HepG2 (cell line): Measurements from ENCODE around the gene GMEB2. TPM values are rescaled to one million over a fixed set of nuclear protein-coding genes. Genes with fewer than 3 reads are reported as not detected.

Experiments
- FOSL2 ChIP-seq: sonication (generic); formaldehyde crosslinking; IDR thresholded peaks from 2 replicates; pipeline ENCODE4 v1.4.0; 2020; ENCODE audit warnings: missing genetic modification reagents
- FOXP4 ChIP-seq: sonication (generic); formaldehyde crosslinking; IDR thresholded peaks from 2 replicates; pipeline ENCODE4 v1.4.0; 2020; ENCODE audit warnings: missing genetic modification reagents
- GABPB1 ChIP-seq: IDR thresholded peaks from 2 replicates; pipeline ENCODE4 v1.6.1; 2016; ENCODE audit warnings: mild to moderate bottlenecking, missing genetic modification reagents, moderate library complexity, missing compliant biosample characterization
- HMG20A ChIP-seq: IDR thresholded peaks from 2 replicates; pipeline ENCODE4 v1.6.1; 2016; ENCODE audit warnings: borderline replicate concordance
- HMGA1 ChIP-seq: sonication (generic); formaldehyde crosslinking; conservative IDR thresholded peaks from 2 replicates; pipeline ENCODE4 v1.4.0; 2020; ENCODE audit warnings: missing genetic modification reagents
- MXD1 ChIP-seq: sonication (generic); formaldehyde crosslinking; IDR thresholded peaks from 2 replicates; pipeline ENCODE4 v1.4.0; 2020; ENCODE audit warnings: mild to moderate bottlenecking, missing genetic modification reagents
- MZF1 ChIP-seq: sonication (generic); formaldehyde crosslinking; IDR thresholded peaks from 2 replicates; pipeline ENCODE4 v1.8.1; 2023; ENCODE audit warnings: mild to moderate bottlenecking, missing genetic modification reagents, borderline replicate concordance
- NCOA5 ChIP-seq: sonication (generic); formaldehyde crosslinking; IDR thresholded peaks from 2 replicates; pipeline ENCODE4 v1.4.0; 2020; ENCODE audit warnings: missing genetic modification reagents
- NFKB2 ChIP-seq: sonication (generic); formaldehyde crosslinking; IDR thresholded peaks from 2 replicates; pipeline ENCODE4 v1.4.0; 2020; ENCODE audit warnings: missing genetic modification reagents, borderline replicate concordance
- NR0B2 ChIP-seq: sonication (generic); formaldehyde crosslinking; IDR thresholded peaks from 2 replicates; pipeline ENCODE4 v1.4.0; 2020; ENCODE audit warnings: mild to moderate bottlenecking, missing genetic modification reagents
- NR2F2 ChIP-seq: IDR thresholded peaks from 2 replicates; pipeline ENCODE4 v1.6.1; 2012; ENCODE audit warnings: low read depth, inconsistent platforms, borderline replicate concordance
- PITX1 ChIP-seq: sonication (generic); formaldehyde crosslinking; IDR thresholded peaks from 2 replicates; pipeline ENCODE4 v1.5.1; 2020; ENCODE audit warnings: mild to moderate bottlenecking, missing genetic modification reagents
- RAD21 ChIP-seq: fragments of 450-650 bp; formaldehyde crosslinking; IDR thresholded peaks from 2 replicates; pipeline ENCODE4 v1.5.0; 2020; ENCODE audit warnings: mild to moderate bottlenecking
- REPIN1 ChIP-seq: sonication (generic); formaldehyde crosslinking; IDR thresholded peaks from 2 replicates; pipeline ENCODE4 v1.8.0; 2022; ENCODE audit warnings: missing genetic modification reagents, low read depth, mild to moderate bottlenecking, borderline replicate concordance
- RNF2 ChIP-seq: fragments of 450-650 bp; conservative IDR thresholded peaks from 2 replicates; pipeline ENCODE4 v1.6.1; 2016; ENCODE audit warnings: low read depth
- RORA ChIP-seq: sonication (generic); formaldehyde crosslinking; IDR thresholded peaks from 2 replicates; pipeline ENCODE4 v1.5.0; 2020; ENCODE audit warnings: mild to moderate bottlenecking, missing genetic modification reagents, moderate library complexity
- SETDB1 ChIP-seq: sonication (generic); formaldehyde crosslinking; IDR thresholded peaks from 2 replicates; pipeline ENCODE4 v1.5.1; 2020; ENCODE audit warnings: missing genetic modification reagents, mild to moderate bottlenecking, borderline replicate concordance
- TAF1 ChIP-seq: sonication (generic); formaldehyde crosslinking; IDR thresholded peaks from 2 replicates; pipeline ENCODE4 v1.4.0; 2020; ENCODE audit warnings: missing genetic modification reagents
- TEAD2 ChIP-seq: sonication (generic); formaldehyde crosslinking; IDR thresholded peaks from 2 replicates; pipeline ENCODE4 v1.9.0; 2021; ENCODE audit warnings: missing genetic modification reagents
- ZC3H4 ChIP-seq: sonication (generic); formaldehyde crosslinking; IDR thresholded peaks from 2 replicates; pipeline ENCODE4 v1.4.0; 2020; ENCODE audit warnings: missing genetic modification reagents, borderline replicate concordance
- ZFYVE20 ChIP-seq: sonication (generic); formaldehyde crosslinking; IDR thresholded peaks from 2 replicates; pipeline ENCODE4 v1.8.0; 2023; ENCODE audit warnings: low read depth, mild to moderate bottlenecking, moderate library complexity, missing genetic modification reagents, borderline replicate concordance
- ZNF12 ChIP-seq: sonication (generic); formaldehyde crosslinking; IDR thresholded peaks from 2 replicates; pipeline ENCODE4 v1.5.0; 2020; ENCODE audit warnings: missing genetic modification reagents
- ZNF17 ChIP-seq: sonication (generic); formaldehyde crosslinking; IDR thresholded peaks from 2 replicates; pipeline ENCODE4 v1.5.0; 2020; ENCODE audit warnings: mild to moderate bottlenecking, missing genetic modification reagents
- ZNF234 ChIP-seq: sonication (generic); formaldehyde crosslinking; conservative IDR thresholded peaks from 2 replicates; pipeline ENCODE4 v1.5.1; 2020; ENCODE audit warnings: mild to moderate bottlenecking, missing genetic modification reagents
- ZNF451 ChIP-seq: sonication (generic); formaldehyde crosslinking; IDR thresholded peaks from 2 replicates; pipeline ENCODE4 v1.5.0; 2020; ENCODE audit warnings: mild to moderate bottlenecking, missing genetic modification reagents
- ZNF580 ChIP-seq: IDR thresholded peaks from 2 replicates; pipeline ENCODE4 v1.6.1; 2016; ENCODE audit warnings: low read depth, borderline replicate concordance
- ZNF773 ChIP-seq: sonication (generic); formaldehyde crosslinking; IDR thresholded peaks from 2 replicates; pipeline ENCODE4 v1.4.0; 2020; ENCODE audit warnings: missing genetic modification reagents, borderline replicate concordance
- ZNF800 ChIP-seq: sonication (generic); formaldehyde crosslinking; IDR thresholded peaks from 2 replicates; pipeline ENCODE4 v1.4.0; 2020; ENCODE audit warnings: missing genetic modification reagents
- ZSCAN21 ChIP-seq: sonication (generic); formaldehyde crosslinking; IDR thresholded peaks from 2 replicates; pipeline ENCODE4 v1.8.0; 2022; ENCODE audit warnings: mild to moderate bottlenecking, missing genetic modification reagents, moderate library complexity, borderline replicate concordance
- polyA plus RNA-seq, 8 experiments: library from polyadenylated mRNA; depleted of rRNA in 3 of 8; stranded (reverse) in 7 of 8; unstranded in 1 of 8; fragments of >200 nt; fragmentation: Illumina TruSeq in 4 of 8; extraction: Trizol in 4 of 8; gene quantifications; 2 replicates each; pipeline versions ENCODE4 v1.2.1 to v1.2.3, GENCODE V29; 2011 to 2016; ENCODE audit warnings: low read depth in 4 of 8, missing spikeins in 1 of 8, mixed read lengths in 1 of 8; ENCODE audit not compliant: insufficient read depth in 1 of 8
- total RNA-seq, 5 experiments: library from RNA; depleted of rRNA; stranded (reverse); fragments of >200 nt; fragmentation: Illumina TruSeq; extraction: Trizol; gene quantifications; 2 replicates each; pipeline ENCODE4 v1.2.3, GENCODE V29; 2016; ENCODE audit warnings: low read depth in 1 of 5

Gene GMEB2
- total and polyA plus RNA-seq, 2 of the 13 experiments (the other 11 are each of a cell fraction or from before 2014, with no cell fraction given) = 10.6 to 12.4 TPM

GRCh38 chr20:63658749-63659187, 31.9 kb upstream of the GMEB2 start (continued):
- no peak for TF ChIP-seq ZNF451 (CRISPR knock-in tag)
- no peak for TF ChIP-seq NR0B2 (CRISPR knock-in tag)
- TF ChIP-seq ZSCAN21 (CRISPR knock-in tag) = no peak; the same call in 1 of the 2 replicates
- no peak for TF ChIP-seq ZNF12 (CRISPR knock-in tag)
- no peak for TF ChIP-seq RORA (CRISPR knock-in tag)
- TF ChIP-seq ZFYVE20 (CRISPR knock-in tag) = no peak
- no peak for TF ChIP-seq RNF2
- no peak for TF ChIP-seq NCOA5 (CRISPR knock-in tag)
- TF ChIP-seq NFKB2 (CRISPR knock-in tag) = no peak
- no peak; the same call in 1 of the 2 replicates for TF ChIP-seq ZNF17
- no peak for TF ChIP-seq ZNF773
- TF ChIP-seq HMG20A (CRISPR knock-in tag) = no peak
- peak; percentile 35; the same call in 1 of the 2 replicates for TF ChIP-seq MXD1 (CRISPR knock-in tag)
- no peak for TF ChIP-seq ZNF580
- 0 out of 2 replicates have a peak, but pooled peaks have one; percentile 56 for TF ChIP-seq PITX1 (CRISPR knock-in tag)
- no peak for TF ChIP-seq FOXP4 (CRISPR knock-in tag)
- TF ChIP-seq MZF1 (CRISPR knock-in tag) = peak; percentile 82; the same call in 1 of the 2 replicates
- no peak for TF ChIP-seq ZNF234
- no peak for TF ChIP-seq ZNF800 (CRISPR knock-in tag)
- TF ChIP-seq ZC3H4 = no peak
- TF ChIP-seq GABPB1 (CRISPR knock-in tag) = no peak
- TF ChIP-seq RAD21 (CRISPR knock-in tag) = no peak
- no peak for TF ChIP-seq TEAD2 (CRISPR knock-in tag)
- TF ChIP-seq FOSL2 = no peak
- no peak for TF ChIP-seq NR2F2
- TF ChIP-seq SETDB1 (CRISPR knock-in tag) = no peak
- no peak for TF ChIP-seq TAF1 (CRISPR knock-in tag)
- TF ChIP-seq REPIN1 = no peak
- no peak for TF ChIP-seq HMGA1 (CRISPR knock-in tag)
